IPS DF 19.7 (cell line): ENCODE results near the gene FGD2.
"Not testable (repeated sequence)": the region's sequence is repeated elsewhere in the genome, so short reads cannot be mapped to it uniquely, and the experiment has no call there.

ENCODE experiments used
- DNase-seq: peaks from one replicate; pipeline ENCODE4 v3.0.0-alpha.2; 2013; ENCODE audit warnings: low read depth, low spot score

The FGD2 gene

DNA sequence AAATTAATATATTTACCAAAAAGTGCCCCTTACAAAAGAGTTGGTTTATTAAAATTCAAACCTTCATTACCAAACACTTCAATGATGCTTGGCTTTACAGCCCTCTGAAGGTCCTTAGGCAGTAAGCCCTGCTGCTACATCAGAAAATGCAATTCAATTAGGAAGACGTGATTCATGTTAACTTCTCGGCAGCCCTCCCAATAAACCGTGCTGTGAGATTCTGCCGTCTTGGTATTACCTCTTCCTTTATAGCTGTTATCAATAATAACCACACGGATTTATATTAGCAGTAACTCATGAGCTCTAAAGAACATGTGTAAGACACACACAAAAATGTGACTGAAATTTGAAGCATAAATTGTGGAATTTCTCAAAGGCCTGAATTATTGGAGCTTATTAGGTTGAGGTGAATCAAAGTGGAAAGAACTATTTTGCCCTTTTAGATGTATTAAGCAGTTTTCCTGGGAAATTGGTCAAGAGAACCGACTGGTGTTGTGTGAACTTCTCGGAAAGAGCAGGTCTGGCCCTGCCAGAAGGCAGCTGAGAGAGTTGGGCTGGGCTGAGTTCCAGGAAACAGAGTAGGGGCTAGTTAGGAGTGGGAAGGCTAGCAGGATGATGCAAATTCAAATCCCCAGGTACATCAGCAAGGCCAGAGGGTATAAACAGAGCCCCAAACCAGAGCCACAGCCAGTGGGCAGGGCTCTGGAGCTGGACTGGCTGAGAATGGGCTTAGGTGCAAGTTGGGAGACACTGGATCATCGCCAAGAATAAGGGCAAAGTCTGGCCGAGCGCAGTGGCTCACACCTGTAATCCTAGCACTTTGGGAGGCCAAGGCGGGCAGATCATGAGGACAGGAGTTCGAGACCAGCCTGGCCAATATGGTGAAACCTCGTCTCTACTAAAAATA is 33.1 kb downstream of the FGD2 start:
- DNase-seq: no peak

DNA sequence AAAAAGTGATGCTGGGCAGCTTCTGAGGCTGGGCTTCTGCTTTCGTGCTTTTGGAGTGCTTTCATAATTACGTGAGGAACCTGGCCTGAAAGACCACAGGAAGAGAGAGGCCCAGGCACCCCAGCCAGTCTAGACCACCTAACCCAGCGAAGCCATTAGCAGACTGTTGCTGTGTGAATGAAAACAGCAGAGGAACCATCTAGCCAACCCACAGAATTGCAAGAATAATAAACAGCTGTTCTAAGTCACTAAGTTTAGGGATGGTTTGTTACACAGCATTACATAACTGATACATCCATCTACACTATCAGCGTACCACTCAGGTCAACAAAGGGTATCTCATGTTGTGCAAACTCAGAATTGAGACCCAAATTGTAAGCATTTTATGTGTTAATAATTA is 34.5 kb downstream of the FGD2 start:
- no peak for DNase-seq

DNA sequence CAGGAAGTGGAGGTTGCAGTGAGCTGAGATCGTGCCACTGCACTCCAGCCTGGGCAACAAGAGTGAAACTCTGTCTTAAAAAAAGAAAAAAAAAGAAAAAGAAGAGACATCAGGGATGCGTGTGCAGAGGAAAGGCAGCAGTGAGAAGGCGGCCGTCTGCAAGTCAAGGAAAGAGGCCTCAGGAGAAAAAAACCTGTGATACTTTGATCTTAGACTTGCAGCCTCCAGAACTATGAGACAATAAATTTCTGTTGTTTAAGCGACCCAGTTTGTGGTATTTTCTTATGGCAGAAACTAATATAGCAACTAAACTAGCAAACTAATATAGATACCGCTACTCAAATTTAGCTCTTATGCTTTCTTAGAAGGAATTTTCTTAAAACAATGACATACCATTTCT is 36.1 kb downstream of the FGD2 start:
- no peak for DNase-seq

DNA sequence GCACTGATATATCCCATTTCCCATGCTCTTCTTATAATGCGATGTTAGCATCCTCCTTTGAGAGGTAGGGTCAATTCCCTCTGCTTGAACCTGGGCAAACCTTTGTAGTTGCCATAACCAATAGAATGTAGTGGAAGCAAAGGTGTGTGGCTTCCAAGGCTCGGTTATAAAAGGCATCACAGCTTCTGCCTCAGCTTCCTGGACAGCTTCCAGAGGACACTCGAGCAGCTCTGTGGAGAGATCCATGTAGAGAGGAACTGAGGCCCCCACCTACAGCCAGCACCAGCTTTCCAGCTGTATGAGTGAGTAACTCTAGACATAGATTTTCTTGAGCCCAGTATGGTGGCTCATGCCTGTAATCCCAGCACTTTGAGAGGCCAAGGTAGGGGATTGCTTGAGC is 36.7 kb downstream of the FGD2 start:
- no peak for DNase-seq

DNA sequence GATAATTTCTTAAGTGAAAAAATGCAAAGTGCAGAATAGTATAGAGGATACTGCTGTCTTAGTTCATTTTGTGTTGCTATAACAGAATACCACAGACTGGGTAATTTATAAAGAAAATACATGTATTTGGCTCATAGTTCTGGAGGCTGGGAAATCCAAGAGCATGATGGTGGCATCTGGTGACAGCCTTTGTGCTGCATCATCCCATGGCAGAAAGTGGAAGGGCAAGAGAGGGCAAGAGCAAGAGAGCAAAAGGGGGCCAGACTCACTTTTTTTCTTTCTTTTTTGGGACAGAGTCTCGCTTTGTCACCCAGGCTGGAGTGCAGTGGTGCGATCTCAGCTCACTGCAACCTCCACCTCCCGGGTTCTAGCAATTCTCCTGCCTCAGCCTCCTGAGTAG is 37.6 kb downstream of the FGD2 start:
- not testable (repeated sequence) for DNase-seq

DNA sequence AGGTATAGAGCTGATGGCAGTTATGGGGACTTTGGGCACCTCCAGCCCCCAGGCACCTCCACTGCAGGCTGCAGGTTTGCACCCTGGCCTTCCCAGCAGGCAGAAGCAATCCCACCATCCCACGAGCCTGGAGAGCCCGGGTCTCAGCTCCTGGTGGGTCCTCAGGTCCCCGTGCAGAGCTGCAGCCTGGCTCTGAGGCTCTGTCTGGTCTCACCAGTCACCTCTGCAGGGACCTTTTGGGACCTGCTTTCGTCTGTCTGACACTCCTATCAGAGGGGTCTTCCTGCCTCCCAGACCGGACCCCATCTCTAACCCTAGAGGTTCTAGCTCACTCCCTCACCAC is 41.9 kb downstream of the FGD2 start:
- no peak for DNase-seq

DNA sequence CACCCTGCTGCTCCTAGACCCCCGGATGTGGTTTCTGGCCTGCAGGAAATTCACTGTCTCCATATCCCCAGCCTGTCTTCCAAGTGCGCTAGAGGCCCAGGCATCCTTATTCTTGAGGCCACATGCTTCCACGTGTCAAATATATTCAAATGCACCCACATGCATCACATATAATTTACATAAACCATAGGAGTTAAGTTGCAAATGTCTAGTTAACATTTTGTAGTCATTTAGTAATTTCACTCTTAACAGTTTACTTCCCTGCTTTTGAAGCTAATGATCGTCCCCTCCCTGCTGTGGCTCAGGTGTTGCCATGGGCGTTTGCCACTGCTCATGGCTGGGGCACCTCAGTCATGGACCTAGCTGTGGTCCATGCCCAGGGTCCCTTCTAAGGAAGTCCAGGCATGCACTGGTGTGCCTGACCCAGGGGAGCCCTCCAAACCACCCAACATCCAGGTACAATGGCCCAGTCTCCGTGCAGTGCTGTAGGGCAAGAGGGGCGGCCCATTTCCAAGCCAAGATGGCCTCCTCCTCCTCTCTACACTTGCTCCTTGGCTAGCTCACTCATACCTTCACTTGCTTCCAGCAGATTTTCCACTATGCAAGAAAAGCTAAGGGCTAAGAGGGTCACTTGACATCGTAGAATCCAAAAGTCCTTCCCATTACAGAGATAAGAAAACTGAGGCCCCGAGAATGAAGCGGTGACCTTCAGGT is 42.4 kb downstream of the FGD2 start:
- no peak for DNase-seq

DNA sequence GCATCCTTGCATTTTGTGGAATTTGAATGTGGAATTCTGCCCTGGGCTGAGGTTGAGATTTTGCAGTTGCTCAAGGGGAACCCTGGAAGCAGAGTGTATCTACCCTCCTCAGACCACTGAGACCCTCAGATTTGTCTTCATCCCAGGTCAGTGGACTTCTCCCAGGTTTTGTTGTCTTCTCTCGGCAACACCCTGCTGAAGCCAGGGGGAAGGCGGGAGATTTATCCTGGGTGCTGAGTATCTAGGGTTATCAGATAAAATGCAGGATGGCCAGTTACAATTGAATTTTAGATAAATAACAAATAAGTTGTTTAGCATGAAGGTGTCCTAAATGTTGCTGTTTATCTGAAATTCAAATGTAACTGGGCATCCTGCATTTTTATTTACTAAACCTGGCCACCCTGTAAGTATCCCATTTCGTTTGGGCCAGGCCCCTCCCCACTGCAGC is 43.0 kb downstream of the FGD2 start:
- no peak for DNase-seq

DNA sequence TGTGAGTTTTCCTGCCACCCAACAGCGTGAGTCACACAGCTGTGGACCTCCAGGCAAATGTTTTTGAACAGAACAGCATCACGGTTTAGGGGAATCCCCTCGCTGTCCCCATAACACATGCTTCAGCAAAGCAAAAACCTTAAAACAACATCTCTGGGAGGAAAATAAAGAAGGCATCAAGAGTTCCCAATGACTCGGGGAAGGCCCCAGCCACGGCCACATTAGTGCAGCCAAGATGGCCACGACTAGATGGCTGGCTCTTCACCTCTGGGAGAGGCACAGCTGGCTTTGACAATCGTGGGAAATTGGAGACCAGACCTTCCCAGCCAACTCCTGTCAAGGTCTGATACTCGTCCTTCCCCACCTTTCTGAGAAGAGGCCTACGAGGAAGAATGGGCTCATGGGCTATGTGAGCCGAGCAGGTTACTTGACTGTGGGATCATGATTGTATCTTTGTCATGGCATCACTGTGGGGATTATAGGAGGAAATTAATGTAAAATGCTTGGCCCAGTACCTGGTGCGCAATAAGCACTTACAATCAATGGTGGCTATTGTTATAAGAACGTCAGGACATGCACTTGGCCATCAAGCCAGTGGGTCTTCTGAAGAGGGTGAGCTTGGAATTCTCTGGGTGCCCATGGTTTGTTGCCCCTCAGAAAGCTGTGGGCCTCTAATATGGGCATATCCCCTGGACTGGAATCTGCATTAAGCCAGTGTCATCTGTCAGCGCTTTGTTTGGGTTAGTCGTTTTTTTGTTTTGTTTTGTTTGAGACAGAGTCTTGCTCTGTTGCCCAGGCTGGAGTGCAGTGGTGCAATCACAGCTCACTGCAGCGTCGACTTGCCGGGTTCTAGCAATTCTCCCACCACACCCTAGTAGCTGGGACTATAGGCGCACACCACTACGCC is 43.6 kb downstream of the FGD2 start:
- DNase-seq: no peak

DNA sequence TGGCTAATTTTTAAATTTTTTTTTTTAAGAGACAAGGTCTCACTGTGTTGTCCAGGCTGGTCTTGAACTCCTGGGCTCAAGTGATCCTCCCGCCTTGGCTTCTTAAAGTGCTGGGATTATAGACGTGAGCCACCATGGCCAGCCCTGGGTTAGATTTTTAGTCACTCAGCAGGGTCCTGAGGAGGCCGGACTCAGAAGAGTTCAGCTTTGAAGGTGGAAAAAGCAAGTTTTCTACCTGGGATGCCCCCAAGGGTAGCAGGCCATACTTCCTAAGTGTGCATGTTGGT is 44.2 kb downstream of the FGD2 start:
- DNase-seq: no peak

DNA sequence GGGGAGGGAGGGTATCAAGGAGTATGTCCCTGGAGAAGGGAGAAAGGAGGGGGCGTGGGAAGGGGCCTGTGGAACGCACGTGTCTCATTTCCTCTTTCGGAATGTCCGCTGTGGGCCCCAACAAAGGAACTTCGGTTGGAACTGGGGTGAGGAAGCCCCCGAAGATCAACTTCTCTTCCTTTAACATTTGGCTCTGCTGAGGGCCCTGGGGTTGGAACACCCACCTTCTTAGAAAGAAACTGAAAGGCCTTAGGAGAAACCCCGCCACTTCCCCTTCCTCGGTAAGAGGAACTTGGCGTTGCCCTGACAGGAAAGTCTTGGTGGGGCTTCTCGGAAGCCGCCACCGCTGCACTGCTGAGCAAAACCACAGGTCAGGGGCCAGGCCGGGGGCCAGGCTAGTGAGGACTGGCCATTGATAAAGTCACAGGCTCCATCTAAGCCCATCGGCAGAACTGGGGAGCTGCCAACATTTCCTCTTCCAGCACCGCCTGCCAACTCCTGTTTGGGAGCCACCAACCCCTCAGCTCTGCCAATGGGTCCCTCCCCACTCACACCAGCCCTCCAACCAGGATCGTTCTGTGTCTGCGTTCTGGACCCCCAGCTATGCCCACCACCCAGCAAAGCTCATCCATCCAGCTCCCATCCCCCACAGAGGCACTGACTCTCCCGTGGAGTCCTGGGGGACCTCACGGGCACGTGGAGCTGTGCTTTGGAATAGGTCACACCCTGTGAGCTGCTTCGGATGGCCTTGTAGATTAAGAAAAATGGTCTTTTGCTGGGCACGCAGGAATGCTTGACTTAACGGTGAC is 44.8 kb downstream of the FGD2 start:
- no peak for DNase-seq

DNA sequence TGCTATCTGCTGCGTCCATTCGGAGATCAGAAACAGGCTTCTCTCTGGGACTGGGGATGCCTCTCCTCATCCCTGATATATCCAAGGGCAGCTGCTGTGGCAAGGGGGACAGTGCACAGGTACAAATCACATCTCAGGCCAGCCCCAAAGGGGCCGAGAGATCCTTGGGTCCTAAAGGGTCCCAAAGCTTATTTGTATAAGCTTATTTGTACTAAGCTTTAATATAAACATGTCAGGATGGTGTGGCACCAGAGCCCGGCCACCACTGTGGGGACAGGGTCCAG is 45.3 kb downstream of the FGD2 start:
- DNase-seq: no peak

DNA sequence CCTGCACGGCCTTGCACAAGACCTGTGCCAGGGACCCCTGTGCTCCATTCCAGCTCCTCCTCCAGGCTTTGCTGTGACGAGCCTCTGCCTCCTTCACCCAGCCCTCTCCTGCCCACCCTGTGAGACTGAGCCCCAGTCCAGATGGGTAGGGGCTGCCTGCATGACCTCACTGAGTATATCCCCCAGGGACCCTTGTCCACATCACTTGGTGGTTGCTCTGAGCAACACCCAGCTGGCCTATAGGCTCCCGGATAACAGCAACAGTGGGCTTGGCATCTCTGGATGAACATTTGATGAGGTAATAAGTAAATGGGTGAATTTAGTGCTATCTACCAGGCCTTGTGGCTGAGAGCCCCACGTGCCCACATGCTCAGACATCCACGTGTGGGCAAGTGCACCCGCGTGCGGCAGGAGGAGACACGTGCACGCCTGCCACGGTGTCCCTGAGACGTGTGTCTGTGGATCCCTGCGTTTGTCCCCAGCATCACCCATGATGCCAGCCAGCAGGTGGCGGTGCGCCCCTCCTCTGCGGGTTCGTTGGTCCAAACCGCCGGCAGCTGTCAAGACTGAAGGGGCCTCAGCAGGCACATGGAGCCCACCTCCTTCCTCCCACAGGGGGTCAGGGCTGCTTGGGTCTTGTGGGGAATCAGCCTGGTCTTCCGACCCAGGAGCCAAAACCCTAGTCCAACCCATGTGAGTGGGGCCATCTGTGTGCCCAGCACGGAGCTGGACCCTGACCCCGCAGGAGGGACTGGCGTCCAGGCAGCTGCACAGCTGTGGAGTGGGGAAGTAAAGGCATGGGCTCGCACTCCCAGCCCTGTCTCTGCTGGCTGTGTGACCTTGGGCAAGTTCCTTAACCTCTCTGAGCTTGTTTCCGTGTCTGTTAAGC is 45.9 kb downstream of the FGD2 start:
- DNase-seq: no peak

DNA sequence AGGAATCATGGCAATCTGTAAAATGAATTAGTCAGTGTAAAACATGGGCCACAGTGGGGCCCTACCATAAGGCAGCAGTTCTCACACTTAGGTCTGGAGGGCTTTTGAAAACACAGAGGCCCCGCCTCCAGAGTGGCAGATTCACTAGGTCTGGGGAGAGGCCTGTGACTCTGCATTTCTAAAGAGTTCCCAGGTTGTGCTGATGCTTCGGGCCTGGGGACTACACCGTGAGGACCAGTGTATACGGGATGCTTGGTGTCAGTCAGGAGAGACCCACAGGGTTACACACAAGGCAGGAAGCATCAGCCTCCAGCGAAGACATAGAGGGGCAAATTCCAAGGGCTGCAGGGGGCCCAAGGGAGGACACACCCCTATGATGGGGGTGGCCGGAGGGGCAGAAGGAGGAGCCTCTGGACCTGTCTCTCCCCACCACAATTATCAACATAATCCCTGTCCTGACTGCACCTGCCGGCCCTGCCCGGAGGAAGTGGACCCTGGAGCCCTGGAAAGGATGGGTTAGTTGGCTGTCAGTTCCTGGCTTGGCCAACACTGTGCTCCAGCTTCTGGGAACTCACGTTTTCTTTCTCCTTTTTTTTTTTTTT is 46.7 kb downstream of the FGD2 start:
- no peak for DNase-seq

DNA sequence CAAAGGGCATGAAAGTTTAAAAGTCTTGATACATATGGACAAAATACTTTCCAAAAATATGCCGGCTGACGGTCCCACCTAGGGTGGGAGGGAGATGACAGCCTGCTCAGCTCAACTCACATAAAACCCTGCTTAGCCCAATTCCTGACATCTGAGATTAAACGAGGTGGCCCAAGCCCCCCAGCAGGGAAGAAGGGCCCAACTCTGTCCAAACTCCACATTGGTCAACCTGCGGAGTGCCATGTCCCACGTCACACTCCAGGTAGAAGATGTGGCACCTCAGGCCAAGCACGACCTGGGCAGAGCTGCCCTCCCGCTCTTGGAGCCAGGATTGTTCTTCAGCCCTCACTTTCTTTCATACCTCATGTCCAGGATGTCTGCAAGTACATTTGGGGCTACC is 48.2 kb downstream of the FGD2 start:
- no peak for DNase-seq

DNA sequence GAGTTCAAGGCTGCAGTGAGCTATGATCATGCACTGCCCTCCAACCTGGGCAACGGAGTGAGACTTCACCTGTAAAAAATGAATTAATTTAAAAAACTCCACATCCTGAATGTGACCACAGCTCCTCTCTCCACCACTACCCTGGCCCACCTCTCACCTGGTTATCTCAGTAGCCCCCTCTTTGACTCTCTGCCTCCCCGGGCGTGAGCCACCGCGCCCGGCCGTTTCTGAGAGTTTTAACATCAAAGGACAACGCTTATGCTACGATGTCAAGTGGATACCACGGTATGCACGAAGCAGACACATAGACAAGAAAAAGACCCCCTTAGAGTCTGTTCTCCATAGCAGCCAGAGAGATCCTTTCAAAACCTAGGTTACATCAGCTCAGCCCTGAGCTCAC is 48.7 kb downstream of the FGD2 start:
- DNase-seq: no peak

DNA sequence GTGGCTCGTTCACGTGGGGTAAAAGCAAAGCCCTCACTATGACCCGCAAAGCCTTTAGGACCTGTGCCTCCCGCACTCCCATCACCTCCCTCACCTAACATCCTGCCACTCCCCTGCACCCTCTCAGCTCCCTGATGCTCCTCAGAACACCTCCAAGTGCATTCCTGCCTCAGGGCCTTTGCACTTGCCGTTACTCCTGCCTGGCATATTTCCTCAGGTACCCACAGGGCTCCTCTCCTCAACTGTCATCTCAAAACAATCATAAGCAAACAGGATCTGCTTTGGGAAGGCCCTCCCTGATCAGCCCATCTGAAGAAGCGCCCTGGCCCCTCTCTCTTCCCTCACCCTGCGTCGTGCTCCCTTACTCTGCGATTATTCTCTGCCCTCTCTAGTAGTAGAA is 49.1 kb downstream of the FGD2 start:
- DNase-seq: no peak

DNA sequence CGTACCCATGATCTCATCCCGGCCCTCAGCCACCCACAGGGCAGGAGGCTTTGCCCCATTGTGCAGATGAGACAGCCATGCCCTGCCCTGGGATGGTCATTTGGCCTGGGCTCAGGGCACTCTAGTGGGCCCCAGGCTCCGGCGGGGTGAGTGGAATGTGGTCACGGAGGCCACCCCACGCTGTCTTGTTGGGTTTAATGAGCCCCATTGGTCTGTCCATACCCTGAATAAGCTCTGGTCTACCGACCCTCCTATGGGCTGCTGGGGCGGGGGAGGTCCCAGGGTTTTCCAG is 50.6 kb downstream of the FGD2 start:
- DNase-seq: no peak

DNA sequence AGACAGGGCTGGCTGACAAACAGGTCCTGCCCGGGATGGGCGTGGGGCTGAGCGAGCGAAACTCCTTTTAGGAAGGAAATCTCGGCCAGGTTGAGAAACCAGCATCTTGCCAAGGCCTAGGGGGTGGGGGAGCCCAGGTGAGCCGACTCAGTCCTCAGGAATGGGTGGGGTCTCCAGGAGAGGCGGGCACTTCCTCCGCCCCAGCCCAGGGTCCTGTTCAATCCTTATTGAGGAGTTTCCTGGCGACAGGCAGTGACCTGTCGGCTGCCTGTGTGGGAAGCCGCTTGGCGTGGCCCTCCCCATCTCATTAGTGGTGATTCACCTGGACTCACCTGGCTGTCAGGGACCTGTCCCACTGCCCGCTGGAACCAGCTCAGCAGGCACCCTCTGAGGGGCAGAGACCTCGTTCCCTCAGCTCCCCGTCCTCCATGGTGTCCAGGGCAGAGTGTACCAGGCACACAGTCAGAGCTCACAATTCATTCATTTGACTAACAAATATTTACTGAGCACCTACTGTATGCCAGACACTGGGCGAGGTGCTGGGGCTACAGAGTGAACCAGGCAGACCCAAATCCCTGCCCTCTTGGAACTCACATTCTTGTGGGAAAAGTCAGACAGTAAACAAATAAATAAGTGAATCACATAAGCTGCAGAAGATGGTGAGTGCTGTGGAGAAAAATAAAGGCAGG is 51.1 kb downstream of the FGD2 start:
- no peak for DNase-seq

DNA sequence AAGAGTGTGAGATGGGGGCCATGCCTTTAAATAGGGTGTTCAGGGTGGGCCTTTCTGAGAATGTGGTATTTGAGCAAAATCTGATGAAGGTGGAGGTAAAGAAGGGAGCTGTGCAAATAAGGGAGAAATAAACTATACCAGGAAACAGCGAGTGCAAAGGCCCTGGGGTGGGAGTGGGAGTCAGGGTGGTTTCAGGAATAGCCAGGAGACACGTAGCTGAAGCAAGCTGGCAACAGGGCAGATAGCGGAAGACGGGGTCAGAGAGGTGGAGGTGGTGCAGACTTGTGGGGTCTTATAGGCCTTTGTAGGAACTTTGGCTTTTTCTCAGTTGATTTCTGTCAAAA is 51.6 kb downstream of the FGD2 start:
- no peak for DNase-seq
